GM19351 (cell line): ENCODE data around the gene RGS10.
"Not testable (repeated sequence)": the region's sequence is repeated elsewhere in the genome, so short reads cannot be mapped to it uniquely, and the experiment has no call there.

Experiments used
- ATAC-seq: cut with Tn5 transposase; IDR thresholded peaks from one replicate; pipeline ENCODE4 v1.9.1; 2021; ENCODE audit warnings: mild to moderate bottlenecking, moderate library complexity; ENCODE audit not compliant: unreplicated experiment

The RGS10 gene

GRCh38 chr10:119542357-119542987 lies at the start of gene RGS10:
Gene RGS10 (minus strand): TSS chr10:119542719. CDS start chr10:119542638, 81 bp downstream.
- ATAC-seq: peak; percentile 73

- no peak for ATAC-seq
Observed at GRCh38 chr10:119588071-119588470, 45.6 kb upstream of the RGS10 start.

- ATAC-seq: no peak
Observed at GRCh38 chr10:119578355-119578754, 35.8 kb upstream of the RGS10 start.

- no peak for ATAC-seq
Observed at GRCh38 chr10:119575991-119576390, 33.5 kb upstream of the RGS10 start.

- no peak for ATAC-seq
Observed at GRCh38 chr10:119575506-119575905, 33.0 kb upstream of the RGS10 start.

GRCh38 chr10:119567978-119568377 lies 25.5 kb upstream of the RGS10 start:
- no peak for ATAC-seq

- ATAC-seq: no peak
Observed at GRCh38 chr10:119562097-119562496, 19.6 kb upstream of the RGS10 start.

GRCh38 chr10:119559511-119559910 lies 17.0 kb upstream of the RGS10 start:
- ATAC-seq: not testable (repeated sequence)

GRCh38 chr10:119556081-119556480 lies 13.6 kb upstream of the RGS10 start:
- not testable (repeated sequence) for ATAC-seq

- ATAC-seq: no peak
Observed at GRCh38 chr10:119555178-119555784, 12.8 kb upstream of the RGS10 start.

GRCh38 chr10:119550827-119551226 lies 8.3 kb upstream of the RGS10 start:
- no peak for ATAC-seq

- ATAC-seq: no peak
Observed at GRCh38 chr10:119549247-119549999, 6.9 kb upstream of the RGS10 start.

GRCh38 chr10:119546009-119546408 lies 3.5 kb upstream of the RGS10 start:
- ATAC-seq: no peak

- no peak for ATAC-seq
Observed at GRCh38 chr10:119545310-119545709, 2.8 kb upstream of the RGS10 start.

- no peak for ATAC-seq
Observed at GRCh38 chr10:119543814-119544642, 1.5 kb upstream of the RGS10 start.

- peak; percentile 38 for ATAC-seq
Observed at GRCh38 chr10:119542988-119543813, 682 bp upstream of the RGS10 start.

GRCh38 chr10:119541459-119542356 lies 811 bp downstream of the RGS10 start:
- ATAC-seq: no peak

- ATAC-seq: no peak
Observed at GRCh38 chr10:119541046-119541445, 1.5 kb downstream of the RGS10 start.

GRCh38 chr10:119540038-119540437 lies 2.5 kb downstream of the RGS10 start:
- no peak for ATAC-seq
